ENCODE data around the gene TRMT112.

Gene TRMT112

GRCh38 chr11:64352099-64352994 lies 35.0 kb upstream of the TRMT112 start:
- no peaks in the 10 kb centered on the region for H3K36me3 ChIP-seq
- H3K4me1 ChIP-seq: peaks cover 98% of the 10 kb centered on the region
- H3K9me3 ChIP-seq: no peaks in the 10 kb centered on the region
- H4K20me1 ChIP-seq: peaks cover 22% of the 10 kb centered on the region; the same call in 1 of the 2 replicates
- no peak for TF ChIP-seq Cebpa-rat (IDR thresholded peaks at IDR 0.05)
- peak overlapping the region; percentile 66 for H3K9ac ChIP-seq
- no peaks in the 10 kb centered on the region for H3K27me3 ChIP-seq
- peak overlapping the region; percentile 83 for H3K27ac ChIP-seq
- peak overlapping the region; percentile 53 for H3K4me3 ChIP-seq
- peak overlapping the region; percentile 98 for H3K4me2 ChIP-seq

GRCh38 chr11:64351136-64351631 lies 33.8 kb upstream of the TRMT112 start:
- Histone ChIP-seq H3K4me2 (peak overlapping the region; percentile 98), H3K27ac (peak overlapping the region; percentile 83), H3K36me3 (no peaks in the 10 kb centered on the region), H3K9me3 (no peaks in the 10 kb centered on the region), H3K4me3 (peak overlapping the region; percentile 53), H3K9ac (peak overlapping the region; percentile 66; the same call in 1 of the 2 replicates), H4K20me1 (peaks cover 22% of the 10 kb centered on the region; the same call in 1 of the 2 replicates), H3K4me1 (peaks cover 93% of the 10 kb centered on the region), H3K27me3 (no peaks in the 10 kb centered on the region)
- no peak for TF ChIP-seq Cebpa-rat (IDR thresholded peaks at IDR 0.05)

GRCh38 chr11:64349404-64349803 lies 32.0 kb upstream of the TRMT112 start:
- Histone ChIP-seq H3K27ac (no peak overlapping the region), H3K9ac (no peak overlapping the region), H4K20me1 (peaks cover 22% of the 10 kb centered on the region; the same call in 1 of the 2 replicates), H3K36me3 (peaks cover 14% of the 10 kb centered on the region; the same call in 1 of the 2 replicates), H3K27me3 (no peaks in the 10 kb centered on the region), H3K4me1 (peaks cover 89% of the 10 kb centered on the region), H3K4me3 (no peak overlapping the region), H3K4me2 (peak overlapping the region; percentile 98), H3K9me3 (no peaks in the 10 kb centered on the region)
- TF ChIP-seq Cebpa-rat (IDR thresholded peaks at IDR 0.05): no peak

DNA sequence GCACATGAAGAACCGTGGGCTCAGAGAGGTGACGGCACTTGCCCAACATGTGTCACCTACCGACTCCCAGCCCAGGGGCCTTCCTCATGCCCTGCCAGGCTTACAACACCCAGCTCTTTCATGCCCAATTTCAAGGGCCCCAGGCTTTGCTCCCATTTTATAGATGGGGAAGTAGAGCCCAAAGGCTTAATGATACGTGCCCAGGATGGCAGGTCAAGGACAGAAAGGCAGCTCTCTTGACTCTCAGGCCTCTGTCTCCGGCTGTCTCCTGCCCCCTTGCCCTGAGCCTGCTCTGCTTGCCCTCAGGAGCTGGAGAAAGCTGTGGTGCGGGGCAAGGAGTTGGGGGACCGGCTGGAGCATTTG lies 31.6 kb upstream of the TRMT112 start:
- no peak for TF ChIP-seq Cebpa-rat (IDR thresholded peaks at IDR 0.05)
- peaks cover 89% of the 10 kb centered on the region for H3K4me1 ChIP-seq
- no peaks in the 10 kb centered on the region for H3K27me3 ChIP-seq
- H3K27ac ChIP-seq: no peak overlapping the region
- peaks cover 18% of the 10 kb centered on the region; the same call in 1 of the 2 replicates for H3K36me3 ChIP-seq
- H3K9ac ChIP-seq: peak overlapping the region; percentile 6; the same call in 1 of the 2 replicates
- H3K9me3 ChIP-seq: no peaks in the 10 kb centered on the region
- H3K4me3 ChIP-seq: no peak overlapping the region
- H3K4me2 ChIP-seq: peak overlapping the region; percentile 98
- peaks cover 22% of the 10 kb centered on the region; the same call in 1 of the 2 replicates for H4K20me1 ChIP-seq

GRCh38 chr11:64348383-64349024 lies 31.1 kb upstream of the TRMT112 start:
- TF ChIP-seq Cebpa-rat (IDR thresholded peaks at IDR 0.05): no peak
- H3K4me2 ChIP-seq: peak overlapping the region; percentile 98

GRCh38 chr11:64347193-64347867 lies 30.0 kb upstream of the TRMT112 start:
- H3K4me2 ChIP-seq: no peak overlapping the region

More at GRCh38 chr11:64348383-64349024, 31.1 kb upstream of the TRMT112 start:
- Histone ChIP-seq H3K27me3 (no peaks in the 10 kb centered on the region), H3K4me3 (no peak overlapping the region), H4K20me1 (peaks cover 22% of the 10 kb centered on the region; the same call in 1 of the 2 replicates), H3K27ac (no peak overlapping the region), H3K4me1 (peaks cover 86% of the 10 kb centered on the region), H3K9me3 (no peaks in the 10 kb centered on the region), H3K36me3 (peaks cover 22% of the 10 kb centered on the region; the same call in 1 of the 2 replicates), H3K9ac (peak overlapping the region; percentile 6; the same call in 1 of the 2 replicates)

GRCh38 chr11:64344787-64345186 lies 27.4 kb upstream of the TRMT112 start:
- Histone ChIP-seq H3K27ac (peak overlapping the region; percentile 49; the same call in 1 of the 2 replicates), H4K20me1 (no peaks in the 10 kb centered on the region), H3K4me2 (peak overlapping the region; percentile 4; the same call in 1 of the 2 replicates), H3K9ac (no peak overlapping the region), H3K27me3 (no peaks in the 10 kb centered on the region), H3K4me1 (peaks cover 83% of the 10 kb centered on the region), H3K9me3 (no peaks in the 10 kb centered on the region), H3K36me3 (peaks cover 26% of the 10 kb centered on the region; the same call in 1 of the 2 replicates), H3K4me3 (no peak overlapping the region)
- no peak for TF ChIP-seq Cebpa-rat (IDR thresholded peaks at IDR 0.05)

More at GRCh38 chr11:64347193-64347867, 30.0 kb upstream of the TRMT112 start:
- Histone ChIP-seq H3K27ac (no peak overlapping the region), H3K4me1 (peaks cover 83% of the 10 kb centered on the region), H3K27me3 (no peaks in the 10 kb centered on the region), H3K36me3 (peaks cover 26% of the 10 kb centered on the region; the same call in 1 of the 2 replicates), H3K4me3 (no peak overlapping the region), H3K9me3 (no peaks in the 10 kb centered on the region), H3K9ac (no peak overlapping the region), H4K20me1 (peaks cover 15% of the 10 kb centered on the region; the same call in 1 of the 2 replicates)
- TF ChIP-seq Cebpa-rat (IDR thresholded peaks at IDR 0.05): no peak

DNA sequence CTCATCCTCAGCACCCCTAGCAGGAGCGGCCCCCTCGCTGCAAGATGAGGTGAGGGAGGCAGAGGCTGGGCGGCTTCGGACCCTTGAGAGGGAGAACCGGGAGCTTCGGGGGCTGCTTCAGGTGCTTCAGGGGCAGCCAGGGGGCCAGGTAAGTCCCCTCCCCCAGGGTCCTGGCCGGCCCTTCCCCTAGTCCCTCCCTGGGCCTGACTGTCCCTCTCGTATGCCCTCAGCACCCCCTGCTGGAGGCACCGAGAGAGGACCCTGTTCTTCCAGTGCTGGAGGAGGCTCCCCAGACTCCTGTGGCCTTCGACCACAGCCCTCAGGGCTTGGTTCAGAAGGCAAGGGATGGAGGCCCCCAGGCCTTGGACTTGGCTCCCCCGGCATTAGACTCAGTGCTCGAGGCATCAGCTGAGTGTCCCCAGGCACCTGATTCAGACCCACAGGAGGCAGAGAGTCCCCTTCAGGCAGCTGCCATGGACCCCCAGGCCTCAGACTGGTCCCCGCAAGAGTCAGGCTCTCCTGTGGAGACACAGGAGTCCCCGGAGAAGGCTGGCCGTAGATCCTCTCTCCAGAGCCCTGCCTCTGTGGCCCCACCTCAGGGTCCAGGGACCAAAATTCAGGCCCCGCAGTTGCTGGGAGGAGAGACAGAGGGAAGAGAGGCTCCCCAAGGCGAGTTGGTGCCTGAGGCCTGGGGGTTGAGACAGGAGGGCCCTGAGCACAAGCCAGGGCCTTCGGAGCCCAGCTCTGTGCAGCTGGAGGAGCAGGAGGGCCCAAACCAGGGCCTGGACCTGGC lies 26.6 kb upstream of the TRMT112 start:
- H3K4me2 ChIP-seq: peak overlapping the region; percentile 36

More for the DNA sequence above, 26.6 kb upstream of the TRMT112 start:
- H3K4me3 ChIP-seq: no peak overlapping the region
- peaks cover 26% of the 10 kb centered on the region; the same call in 1 of the 2 replicates for H3K36me3 ChIP-seq
- H4K20me1 ChIP-seq: no peaks in the 10 kb centered on the region
- H3K9me3 ChIP-seq: no peaks in the 10 kb centered on the region
- H3K4me1 ChIP-seq: peaks cover 83% of the 10 kb centered on the region
- H3K27me3 ChIP-seq: no peaks in the 10 kb centered on the region
- H3K9ac ChIP-seq: no peak overlapping the region
- no peak for TF ChIP-seq Cebpa-rat (IDR thresholded peaks at IDR 0.05)
- peak overlapping the region; percentile 49 for H3K27ac ChIP-seq
